GM12872 (cell line): ENCODE results near the gene DTNB.

Experiments used
- CTCF ChIP-seq: IDR thresholded peaks from 3 replicates; pipeline ENCODE4 v1.5.1; 2011; ENCODE audit warnings: low read depth, mild to moderate bottlenecking, low read length, moderate library complexity; ENCODE audit not compliant: insufficient read depth

The DTNB gene

GRCh38 chr2:25411281-25411680 lies 262.1 kb downstream of the DTNB start:
- no peak for TF ChIP-seq CTCF

GRCh38 chr2:25410370-25410769 lies 263.0 kb downstream of the DTNB start:
- TF ChIP-seq CTCF, result no peak

GRCh38 chr2:25409468-25409867 lies 263.9 kb downstream of the DTNB start:
- TF ChIP-seq CTCF, result no peak

- TF ChIP-seq CTCF, result no peak
These were observed 264.3 kb downstream of the DTNB start for GRCh38 chr2:25409044-25409443.

- TF ChIP-seq CTCF, result no peak
These were observed 267.6 kb downstream of the DTNB start for GRCh38 chr2:25405611-25406295.

- no peak for TF ChIP-seq CTCF
These were observed 270.9 kb downstream of the DTNB start for GRCh38 chr2:25402477-25402876.

- no peak for TF ChIP-seq CTCF
These were observed 271.9 kb downstream of the DTNB start for GRCh38 chr2:25401307-25402026.
